GM12801 (cell line): Measurements from ENCODE around the gene CAMSAP2.

Experiments
- TF ChIP-seq, protein P1 (sequence below): IDR thresholded peaks from one replicate; pipeline ENCODE4 v1.5.1; 2011; ENCODE audit warnings: control low read depth; ENCODE audit not compliant: insufficient read length; ENCODE audit errors: extremely low read depth

CAMSAP2 gene

DNA sequence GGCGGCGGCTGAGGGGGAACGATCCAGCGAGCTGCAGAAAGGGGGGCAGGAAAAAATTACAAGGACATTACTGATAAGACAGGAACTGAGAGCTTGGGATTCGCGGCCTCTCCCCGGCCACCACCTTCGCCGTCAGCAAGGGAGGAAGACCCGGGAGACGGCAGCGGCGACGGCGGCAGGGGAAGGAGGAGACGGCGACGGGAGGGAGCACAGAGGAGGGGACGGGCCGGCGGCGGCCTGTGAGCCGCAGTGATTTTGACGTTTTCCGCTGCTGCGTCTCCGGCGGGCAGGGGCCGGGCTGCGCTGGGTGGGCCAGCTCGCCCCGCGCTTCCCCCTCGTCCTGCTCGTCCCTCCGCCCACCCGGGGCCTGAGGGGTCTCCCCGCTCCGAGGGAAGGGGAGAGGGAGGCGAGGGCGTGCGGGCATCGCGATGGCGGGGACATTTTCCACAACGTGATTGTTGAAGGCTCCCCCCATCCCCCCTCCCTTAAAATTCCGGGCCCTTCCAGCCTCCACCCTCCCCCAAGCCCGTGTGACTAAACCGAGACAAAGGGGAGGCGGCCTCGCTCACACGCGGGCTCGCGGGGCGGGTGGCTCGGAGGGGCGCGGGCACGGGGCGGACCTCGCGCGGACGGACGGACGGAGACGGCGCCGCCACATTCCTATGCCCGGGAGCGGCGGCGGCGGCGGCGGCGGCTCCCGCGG lies 407 bp downstream of the CAMSAP2 start:
- TF ChIP-seq, protein P1, sequence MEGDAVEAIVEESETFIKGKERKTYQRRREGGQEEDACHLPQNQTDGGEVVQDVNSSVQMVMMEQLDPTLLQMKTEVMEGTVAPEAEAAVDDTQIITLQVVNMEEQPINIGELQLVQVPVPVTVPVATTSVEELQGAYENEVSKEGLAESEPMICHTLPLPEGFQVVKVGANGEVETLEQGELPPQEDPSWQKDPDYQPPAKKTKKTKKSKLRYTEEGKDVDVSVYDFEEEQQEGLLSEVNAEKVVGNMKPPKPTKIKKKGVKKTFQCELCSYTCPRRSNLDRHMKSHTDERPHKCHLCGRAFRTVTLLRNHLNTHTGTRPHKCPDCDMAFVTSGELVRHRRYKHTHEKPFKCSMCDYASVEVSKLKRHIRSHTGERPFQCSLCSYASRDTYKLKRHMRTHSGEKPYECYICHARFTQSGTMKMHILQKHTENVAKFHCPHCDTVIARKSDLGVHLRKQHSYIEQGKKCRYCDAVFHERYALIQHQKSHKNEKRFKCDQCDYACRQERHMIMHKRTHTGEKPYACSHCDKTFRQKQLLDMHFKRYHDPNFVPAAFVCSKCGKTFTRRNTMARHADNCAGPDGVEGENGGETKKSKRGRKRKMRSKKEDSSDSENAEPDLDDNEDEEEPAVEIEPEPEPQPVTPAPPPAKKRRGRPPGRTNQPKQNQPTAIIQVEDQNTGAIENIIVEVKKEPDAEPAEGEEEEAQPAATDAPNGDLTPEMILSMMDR: no peak

DNA sequence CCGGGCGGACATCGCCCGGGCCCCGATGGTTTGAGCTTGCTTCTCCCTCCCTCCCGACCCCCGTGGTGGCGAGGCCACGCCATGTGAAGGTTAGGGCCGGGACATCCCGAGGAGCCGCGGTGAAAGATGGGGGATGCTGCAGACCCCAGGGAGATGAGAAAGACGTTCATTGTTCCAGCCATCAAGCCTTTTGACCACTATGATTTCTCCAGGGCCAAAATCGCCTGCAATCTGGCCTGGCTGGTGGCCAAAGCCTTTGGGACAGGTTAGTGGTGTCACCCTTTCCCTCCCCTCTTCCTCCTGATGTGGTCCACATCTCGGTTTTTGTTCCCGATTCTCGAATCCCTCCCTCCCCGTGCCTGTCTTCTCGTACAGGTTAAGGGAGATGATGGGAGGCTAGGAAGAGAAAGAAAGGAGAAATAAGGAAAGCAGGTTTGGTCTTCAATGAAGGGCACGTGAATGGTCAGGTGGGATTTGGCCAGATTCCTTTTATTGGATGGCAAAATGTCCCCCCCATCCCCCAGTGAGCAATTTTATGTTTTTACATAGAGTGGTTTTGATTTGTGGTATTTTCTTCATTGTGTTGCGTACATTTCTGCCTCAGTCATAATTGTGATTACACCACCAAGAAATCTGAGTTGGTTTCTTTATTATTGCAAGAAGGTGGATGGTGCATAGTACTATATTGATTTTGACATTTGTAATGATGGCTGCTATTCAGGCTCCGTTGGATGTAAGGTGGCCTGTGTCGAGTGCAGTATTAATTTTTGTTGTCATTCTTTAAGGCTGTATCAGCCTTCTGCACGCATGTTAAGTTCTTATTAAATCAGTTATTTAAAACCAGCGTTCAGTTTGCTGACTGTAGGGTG lies 1.2 kb downstream of the CAMSAP2 start:
- TF ChIP-seq, protein P1: no peak

DNA sequence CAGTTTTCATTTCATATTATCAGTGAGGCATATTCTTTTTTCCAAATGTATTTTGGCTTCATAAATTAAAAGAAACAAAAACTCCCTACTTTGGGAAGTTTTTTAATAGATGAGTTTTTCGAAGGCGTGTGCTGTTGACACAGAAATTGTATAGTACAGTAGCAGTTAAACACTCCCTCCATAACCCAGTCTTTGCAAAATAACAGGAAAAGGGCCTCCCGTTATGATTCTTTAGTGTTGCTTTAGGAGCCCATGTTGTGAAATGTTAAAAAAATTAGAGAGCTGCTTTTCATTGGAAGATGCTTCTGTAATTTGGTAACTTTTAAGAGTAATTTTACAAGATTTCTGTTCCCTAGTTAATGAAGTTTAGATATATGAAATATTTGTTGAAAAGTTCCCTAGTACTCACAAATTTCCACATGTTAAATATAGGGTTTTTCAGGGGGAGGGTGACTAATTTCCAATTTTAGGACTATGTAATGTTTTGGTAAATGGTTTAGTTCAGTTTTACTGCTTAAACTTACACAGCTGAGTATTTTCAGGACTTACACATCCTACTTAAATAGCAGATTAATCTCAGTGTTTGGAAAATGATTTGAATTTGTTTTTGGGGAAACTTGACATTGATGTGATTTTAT lies 2.0 kb downstream of the CAMSAP2 start:
- TF ChIP-seq, protein P1: no peak

DNA sequence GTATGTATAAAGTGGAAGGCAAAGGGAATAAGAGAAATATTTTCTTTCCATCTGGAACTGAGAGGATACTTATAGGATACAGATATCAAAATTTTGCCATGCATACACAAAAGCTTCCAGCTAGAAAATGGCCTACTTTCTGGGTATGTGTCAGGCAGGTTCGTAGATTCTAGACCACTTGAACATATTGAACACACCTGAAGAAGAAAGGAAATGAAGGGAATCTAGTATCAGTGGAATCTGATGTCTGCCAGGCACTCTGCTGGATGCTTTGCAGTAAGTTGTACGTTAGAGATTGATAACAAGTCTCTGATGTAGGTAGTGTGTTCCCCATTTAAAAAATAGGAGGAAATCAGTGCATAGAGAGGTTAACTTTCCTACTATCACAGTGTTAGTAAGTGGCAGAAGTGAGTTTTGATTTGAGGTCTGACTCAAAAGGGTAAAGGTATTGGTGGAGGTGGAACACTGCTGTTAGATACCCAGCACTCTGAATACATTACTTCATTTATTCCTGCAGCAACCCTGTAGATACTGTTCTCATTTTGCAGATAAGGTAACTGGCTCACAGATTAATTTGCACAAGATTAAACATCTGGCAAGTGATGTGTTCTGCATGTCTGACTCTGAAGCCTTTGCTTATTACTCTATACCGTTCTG lies 3.0 kb downstream of the CAMSAP2 start:
- TF ChIP-seq, protein P1: no peak

DNA sequence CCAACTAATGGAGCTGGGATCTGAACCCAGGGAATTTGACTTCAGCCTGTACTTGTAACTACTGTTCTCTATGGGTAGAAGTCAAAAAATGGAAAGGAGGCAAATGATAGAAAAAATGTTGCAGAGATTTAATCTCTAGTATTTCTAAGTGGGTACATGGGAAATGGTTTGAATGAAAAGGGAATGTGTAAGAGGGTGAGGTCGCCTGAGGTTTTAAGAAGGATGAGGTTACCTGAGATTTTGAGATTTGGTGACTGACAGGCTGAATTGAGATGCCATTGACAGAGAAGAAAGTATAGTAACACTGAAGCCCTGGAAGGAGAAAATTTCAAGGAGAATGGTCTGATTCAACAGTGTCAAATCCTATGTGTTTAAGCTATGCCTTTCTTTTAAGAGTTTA lies 5.5 kb downstream of the CAMSAP2 start:
- TF ChIP-seq, protein P1: no peak

DNA sequence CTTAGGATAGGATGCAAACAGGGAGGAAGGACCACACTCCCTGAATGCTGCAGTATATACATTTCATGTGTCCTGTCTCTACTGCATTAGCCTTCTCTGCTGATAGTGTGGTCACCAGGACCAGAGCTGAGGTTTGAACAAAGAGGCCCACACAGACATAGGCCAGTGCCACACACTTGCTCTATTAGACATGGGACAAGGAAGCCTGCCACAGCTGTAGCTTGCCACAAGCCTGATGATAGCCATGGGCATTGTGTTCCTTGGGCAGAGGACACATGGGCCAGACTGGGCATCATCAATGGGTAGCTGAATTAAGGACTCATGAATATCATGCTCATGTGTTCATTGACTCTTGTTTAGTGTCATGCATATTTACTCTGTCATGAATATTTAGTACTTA lies 10.4 kb downstream of the CAMSAP2 start:
- TF ChIP-seq, protein P1: no peak

DNA sequence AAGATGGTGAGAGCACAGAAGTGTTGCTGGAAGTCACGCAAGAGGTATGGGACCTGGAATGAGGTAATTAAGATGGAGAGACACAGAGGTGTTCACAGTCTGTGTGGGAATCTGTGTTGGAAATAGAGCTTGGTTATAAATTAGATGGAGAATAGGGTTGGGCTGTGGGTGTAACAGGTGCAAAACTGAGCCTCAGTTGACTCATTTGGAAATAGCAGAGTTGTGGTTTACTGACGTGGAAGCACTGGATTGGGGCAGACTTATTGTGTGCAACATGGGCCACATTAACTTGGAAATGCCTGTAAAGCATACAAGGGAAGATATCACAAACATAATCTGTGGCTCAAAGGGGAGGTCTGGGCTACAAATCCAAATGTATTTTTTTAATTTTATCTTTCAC lies 13.0 kb downstream of the CAMSAP2 start:
- TF ChIP-seq, protein P1: no peak
